ENCODE measurements around the gene CNTN1.

- TF ChIP-seq CTCF (CRISPR knock-in tag; IDR thresholded peaks at IDR 0.05): no peak
- no peak for TF ChIP-seq SMAD3 (CRISPR knock-in tag; IDR thresholded peaks at IDR 0.05)
- TF ChIP-seq BCL3 (CRISPR knock-in tag; IDR thresholded peaks at IDR 0.05): no peak
- TF ChIP-seq FOXM1 (CRISPR knock-in tag; IDR thresholded peaks at IDR 0.05): no peak
- no peak for TF ChIP-seq FOXK2 (IDR thresholded peaks at IDR 0.05)
- no peak for TF ChIP-seq ZNF720 (CRISPR knock-in tag; IDR thresholded peaks at IDR 0.05)
Observed at GRCh38 chr12:40989785-40990184, 297.5 kb downstream of the CNTN1 start.

Data from HepG2 (cell line).